Measurements from ENCODE around the gene VSX2. TPM values are rescaled to one million over a fixed set of nuclear protein-coding genes. Genes with fewer than 3 reads are reported as not detected.

The VSX2 gene
- total and polyA plus RNA-seq, 8 donors, result not detected

GRCh38 chr14:74218462-74218861, 20.8 kb upstream of the VSX2 start:
- no peak for DNase-seq
- intact Hi-C loops (cut with DNase I; ENCODE audit: low total_unique reads), result no loop called here
- WGBS, 5 donors, result 47 to 64% (median 63%) methylated on average over 4 of the region's 4 CpGs
- H3K27me3 ChIP-seq, result peaks cover 7 to 73% (median 35%) of the 10 kb centered on the region in 3 donors
- H3K27ac ChIP-seq, result no peak overlapping the region
- TF ChIP-seq POLR2A (IDR thresholded peaks at IDR 0.05) (no peak), POLR2AphosphoS5 (IDR thresholded peaks at IDR 0.05) (no peak), EP300 (IDR thresholded peaks at IDR 0.05) (no peak), CTCF (IDR thresholded peaks at IDR 0.05) (no peak)
- H3K9me3 ChIP-seq, result no peaks in the 10 kb centered on the region
- H3K4me1 ChIP-seq, result peaks cover 6 to 11% (median 9%) of the 10 kb centered on the region in 4 donors
- H3K4me3 ChIP-seq, result no peak overlapping the region
- H3K36me3 ChIP-seq, result no peaks in the 10 kb centered on the region

DNA sequence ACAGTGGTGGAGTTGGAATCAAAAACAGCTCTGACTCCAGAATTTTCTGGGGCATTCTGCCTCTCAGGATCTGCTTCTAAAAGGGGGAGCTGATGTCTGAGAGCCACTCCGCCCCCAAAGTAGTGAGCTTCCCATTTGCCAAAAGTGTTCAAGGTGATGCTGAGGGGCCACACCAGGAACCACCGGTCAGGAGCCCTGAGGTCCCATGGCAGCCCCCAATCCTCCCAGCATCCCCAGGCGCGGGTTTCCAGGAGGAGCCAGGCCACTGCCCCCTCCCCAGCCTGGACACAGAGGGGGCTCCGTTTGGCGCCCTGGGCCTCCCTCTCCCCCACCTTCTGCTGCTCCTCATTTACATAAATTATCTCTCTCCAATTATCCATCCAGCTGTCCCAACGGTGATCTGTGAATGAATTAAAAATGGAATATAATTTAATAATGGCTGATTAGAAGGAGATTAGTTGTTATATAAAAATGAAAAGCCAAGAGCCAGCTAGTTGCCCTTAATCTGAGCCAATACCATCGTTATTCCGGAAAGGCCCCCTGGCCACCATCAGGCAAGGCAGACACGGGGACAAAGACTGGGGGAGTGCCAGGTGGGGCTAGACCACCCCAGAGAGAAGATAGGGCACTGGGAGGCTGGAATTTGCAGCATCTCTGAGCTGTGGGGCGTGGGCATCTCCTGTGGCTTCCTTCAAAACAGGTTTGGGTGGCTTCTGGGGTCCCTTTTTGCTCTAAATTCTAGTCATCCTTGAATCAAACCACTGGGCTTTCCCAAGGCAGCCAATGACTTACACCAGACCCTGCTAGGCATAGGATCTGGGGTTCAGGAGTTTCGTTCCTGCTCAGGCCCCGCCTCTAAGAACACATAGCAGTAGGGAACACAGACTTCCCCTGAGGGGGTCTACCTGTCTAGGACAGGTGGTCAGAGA, 19.7 kb upstream of the VSX2 start:
- no peak for DNase-seq
- Histone ChIP-seq H3K9me3 (no peaks in the 10 kb centered on the region), H3K4me3 (no peak overlapping the region), H3K4me1 (peaks cover 6 to 11% (median 9%) of the 10 kb centered on the region in 4 donors), H3K36me3 (no peaks in the 10 kb centered on the region), H3K27ac (no peak overlapping the region), H3K27me3 (peaks cover 7 to 73% (median 35%) of the 10 kb centered on the region in 3 donors)
- 57 to 70% (median 68%) methylated on average over 12 to 13 of the region's 13 CpGs for WGBS, 5 donors
- intact Hi-C loops (cut with DNase I; ENCODE audit: low total_unique reads), result no loop called here
- TF ChIP-seq POLR2A (IDR thresholded peaks at IDR 0.05), result no peak
- TF ChIP-seq CTCF (IDR thresholded peaks at IDR 0.05), result no peak
- no peak for TF ChIP-seq POLR2AphosphoS5 (IDR thresholded peaks at IDR 0.05)
- TF ChIP-seq EP300 (IDR thresholded peaks at IDR 0.05), result no peak

GRCh38 chr14:74220991-74221390, 18.3 kb upstream of the VSX2 start:
- Histone ChIP-seq H3K27ac (no peak overlapping the region), H3K9me3 (no peaks in the 10 kb centered on the region), H3K36me3 (no peaks in the 10 kb centered on the region), H3K27me3 (peaks cover 7 to 75% (median 40%) of the 10 kb centered on the region in 3 donors), H3K4me1 (peaks cover 6 to 11% (median 9%) of the 10 kb centered on the region in 4 donors), H3K4me3 (no peak overlapping the region)
- TF ChIP-seq CTCF (IDR thresholded peaks at IDR 0.05) (no peak), EP300 (IDR thresholded peaks at IDR 0.05) (no peak), POLR2AphosphoS5 (IDR thresholded peaks at IDR 0.05) (no peak), POLR2A (IDR thresholded peaks at IDR 0.05) (no peak)
- no peak for DNase-seq
- intact Hi-C loops (cut with DNase I; ENCODE audit: low total_unique reads), result no loop called here
- 64 to 91% (median 83%) methylated on average over 2 to 6 of the region's 6 CpGs for WGBS, 5 donors

DNA sequence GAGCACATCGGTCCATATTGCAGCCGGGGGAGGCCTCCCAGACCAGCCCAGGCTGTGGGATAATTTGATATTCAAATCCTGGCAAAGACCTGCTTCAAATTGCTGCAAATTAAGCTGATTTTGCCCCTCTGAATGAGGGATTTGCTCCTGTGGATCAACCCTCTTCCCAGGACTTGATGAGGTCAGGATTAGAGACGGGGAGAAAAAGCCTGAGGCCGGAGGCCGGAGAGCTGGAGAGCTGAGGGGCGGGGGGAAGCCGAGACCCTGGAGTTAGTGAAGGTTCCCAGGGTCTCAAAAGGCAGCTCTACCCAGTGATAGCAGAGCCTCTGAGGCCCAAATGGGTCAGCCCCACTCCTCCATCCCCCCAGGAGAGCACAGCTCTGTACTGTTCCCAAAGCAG, 17.5 kb upstream of the VSX2 start:
- no peaks in the 10 kb centered on the region for H3K36me3 ChIP-seq
- peaks cover 7 to 74% (median 36%) of the 10 kb centered on the region in 3 donors for H3K27me3 ChIP-seq
- peaks cover 6 to 11% (median 9%) of the 10 kb centered on the region in 4 donors for H3K4me1 ChIP-seq
- no peak overlapping the region for H3K4me3 ChIP-seq
- H3K9me3 ChIP-seq, result no peaks in the 10 kb centered on the region
- TF ChIP-seq POLR2AphosphoS5 (IDR thresholded peaks at IDR 0.05), result no peak
- no peak for TF ChIP-seq EP300 (IDR thresholded peaks at IDR 0.05)
- TF ChIP-seq POLR2A (IDR thresholded peaks at IDR 0.05), result no peak
- no peak for TF ChIP-seq CTCF (IDR thresholded peaks at IDR 0.05)
- no peak overlapping the region for H3K27ac ChIP-seq
- no peak for DNase-seq
- intact Hi-C loops (cut with DNase I; ENCODE audit: low total_unique reads), result no loop called here
- 86 to 94% (median 89%) methylated on average over 7 of the region's 7 CpGs for whole genome bisulfite sequencing, 5 donors
